Prostate gland (tissue), 2 donors: Measurements from ENCODE around the gene CRADD. TPM values are rescaled to one million over a fixed set of nuclear protein-coding genes. Genes with fewer than 3 reads are reported as not detected.
"Not testable (repeated sequence)": the region's sequence is repeated elsewhere in the genome, so short reads cannot be mapped to it uniquely, and the experiment has no call there.

Source experiments
- DNase-seq: peaks from one replicate; pipeline ENCODE4 v3.0.0-alpha.2; 2019; ENCODE audit warnings: low spot score
- H3K27ac ChIP-seq, 2 donors: fragments of 200-600 bp; sonication (generic); 2 replicates each; pipeline ENCODE4 v1.5.1; 2017 to 2019
- H3K27me3 ChIP-seq: fragments of 200-600 bp; sonication (generic); replicated peaks from 2 replicates; pipeline ENCODE4 v1.5.1; 2019; ENCODE audit not compliant: insufficient read depth
- H3K36me3 ChIP-seq, 2 donors: fragments of 200-600 bp; sonication (generic); 1 replicate in 1 of 2; 2 replicates in 1 of 2; pipeline versions ENCODE4 v1.5.1 to v1.8.1; 2017 to 2019
- H3K4me1 ChIP-seq: fragments of 200-600 bp; sonication (generic); replicated peaks from 2 replicates; pipeline ENCODE4 v1.5.1; 2019
- H3K4me3 ChIP-seq, 2 donors: fragments of 200-600 bp; sonication (generic); 2 replicates each; pipeline ENCODE4 v1.5.1; 2017 to 2019
- H3K9me3 ChIP-seq: fragments of 200-600 bp; sonication (generic); 2 replicates; pipeline ENCODE4 v1.5.1; 2017
- CTCF ChIP-seq, 4 experiments: fragments of 200-600 bp in 2 of 4; fragments of 450-650 bp in 2 of 4; sonication (generic) in 2 of 4; IDR thresholded peaks; 1 replicate in 3 of 4; 2 replicates in 1 of 4; pipeline ENCODE4 v1.5.1; 2016 to 2019; ENCODE audit warnings: antibody characterized with exemption in 4 of 4, mild to moderate bottlenecking in 2 of 4, moderate library complexity in 2 of 4
- POLR2A ChIP-seq: fragments of 450-650 bp; IDR thresholded peaks from one replicate; pipeline ENCODE4 v1.6.1; 2016; ENCODE audit warnings: antibody characterized with exemption, mild to moderate bottlenecking
- POLR2AphosphoS5 ChIP-seq: sonication (generic); formaldehyde crosslinking; IDR thresholded peaks from one replicate; pipeline ENCODE4 v1.6.1; 2017; ENCODE audit warnings: antibody characterized with exemption
- WGBS: methylation state at CpG from one replicate; pipeline ENCODE4 v1.1.5; 2018; 5-methylcytosine and 5-hydroxymethylcytosine counted together
- intact Hi-C: fragments of 100-400 bp; cut with DNase I; formaldehyde crosslinking; loops from one replicate; pipeline ENCODE4 v1.14.2; 2022
- total RNA-seq, 2 donors: library from RNA; depleted of rRNA; stranded (reverse); fragments of >200 nt; gene quantifications; one replicate each; pipeline ENCODE4 v1.1.0, GENCODE V29; 2016

Gene CRADD
- total RNA-seq, 2 donors from 2014 or later = 38.9 to 42.4 TPM

- no peak for TF ChIP-seq POLR2A
- no peak for TF ChIP-seq CTCF (IDR thresholded peaks at IDR 0.05)
- TF ChIP-seq POLR2AphosphoS5 = no peak
- Histone ChIP-seq H3K9me3 (no peaks in the 10 kb centered on the region), H3K27me3 (no peaks in the 10 kb centered on the region), H3K27ac (peak overlapping the region; percentile 9 to 47), H3K36me3 (no peaks in the 10 kb centered on the region), H3K4me1 (peaks cover 15% of the 10 kb centered on the region), H3K4me3 (no peak overlapping the region)
- intact Hi-C loops = loop anchor here (10.0 kb wide), 1 partner anchor 115 kb away; no protein-coding TSS in a partner anchor
- DNase-seq = no peak
- 66% methylated on average over 8 of the region's 8 CpGs for WGBS
These were observed 103.0 kb downstream of the CRADD start for GRCh38 chr12:93780101-93780641.

- not testable (repeated sequence) for H3K27ac ChIP-seq, H3K36me3 ChIP-seq, DNase-seq, H3K27me3 ChIP-seq, H3K4me3 ChIP-seq, H3K9me3 ChIP-seq
- H3K4me1 ChIP-seq = peaks cover 15% of the 10 kb centered on the region
- WGBS = 95% methylated on average over 4 of the region's 4 CpGs
- intact Hi-C loops = loop anchor here (10.0 kb wide), 1 partner anchor 114 kb away; no protein-coding TSS in a partner anchor
These were observed 103.7 kb downstream of the CRADD start for GRCh38 chr12:93780886-93781285.

- H3K4me1 ChIP-seq = peaks cover 15% of the 10 kb centered on the region
- not testable (repeated sequence) for H3K27ac ChIP-seq, H3K27me3 ChIP-seq, DNase-seq, H3K4me3 ChIP-seq, H3K36me3 ChIP-seq, H3K9me3 ChIP-seq
- intact Hi-C loops = loop anchor here (10.0 kb wide), 1 partner anchor 113 kb away; no protein-coding TSS in a partner anchor
- WGBS = 92% methylated on average over 4 of the region's 4 CpGs
These were observed 104.8 kb downstream of the CRADD start for GRCh38 chr12:93781961-93782360.

- peaks cover 15% of the 10 kb centered on the region for H3K4me1 ChIP-seq
- intact Hi-C loops = loop anchor here (10.0 kb wide), 1 partner anchor 112 kb away; no protein-coding TSS in a partner anchor
- whole genome bisulfite sequencing = 93% methylated on average over 1 of the region's 1 CpG
These were observed 105.7 kb downstream of the CRADD start for GRCh38 chr12:93782853-93783252.

GRCh38 chr12:93783832-93784231 lies 106.7 kb downstream of the CRADD start:
- no peak for TF ChIP-seq CTCF (IDR thresholded peaks at IDR 0.05)
- no peak for TF ChIP-seq POLR2AphosphoS5
- TF ChIP-seq POLR2A = no peak
- intact Hi-C loops = loop anchor here (2.0 to 10.0 kb wide), 2 partner anchors 35 to 111 kb away; no protein-coding TSS in a partner anchor
- H3K27ac ChIP-seq = peak overlapping the region; percentile 82 to 87
- H3K36me3 ChIP-seq = no peaks in the 10 kb centered on the region
- H3K9me3 ChIP-seq = no peaks in the 10 kb centered on the region
- WGBS = 60% methylated on average over 9 of the region's 9 CpGs
- H3K4me3 ChIP-seq = no peak overlapping the region
- H3K4me1 ChIP-seq = peaks cover 10% of the 10 kb centered on the region
- no peak for DNase-seq
- no peaks in the 10 kb centered on the region for H3K27me3 ChIP-seq

More at GRCh38 chr12:93782853-93783252, 105.7 kb downstream of the CRADD start:
- H3K27me3 ChIP-seq = no peaks in the 10 kb centered on the region
- H3K27ac ChIP-seq = peak overlapping the region; percentile 43 to 87
- H3K4me3 ChIP-seq = no peak overlapping the region
- no peaks in the 10 kb centered on the region for H3K9me3 ChIP-seq
- no peak for DNase-seq
- H3K36me3 ChIP-seq = no peaks in the 10 kb centered on the region
- no peak for TF ChIP-seq CTCF (IDR thresholded peaks at IDR 0.05)
- TF ChIP-seq POLR2A = no peak
- TF ChIP-seq POLR2AphosphoS5 = no peak
